ENCODE measurements around the gene MAGI3. TPM values are rescaled to one million over a fixed set of nuclear protein-coding genes. Genes with fewer than 3 reads are reported as not detected.

MAGI3 gene
- total and polyA plus RNA-seq, 2 of the 13 experiments (the other 11 are each of a cell fraction or from before 2014, with no cell fraction given) = 4.0 to 11.8 TPM

DNA sequence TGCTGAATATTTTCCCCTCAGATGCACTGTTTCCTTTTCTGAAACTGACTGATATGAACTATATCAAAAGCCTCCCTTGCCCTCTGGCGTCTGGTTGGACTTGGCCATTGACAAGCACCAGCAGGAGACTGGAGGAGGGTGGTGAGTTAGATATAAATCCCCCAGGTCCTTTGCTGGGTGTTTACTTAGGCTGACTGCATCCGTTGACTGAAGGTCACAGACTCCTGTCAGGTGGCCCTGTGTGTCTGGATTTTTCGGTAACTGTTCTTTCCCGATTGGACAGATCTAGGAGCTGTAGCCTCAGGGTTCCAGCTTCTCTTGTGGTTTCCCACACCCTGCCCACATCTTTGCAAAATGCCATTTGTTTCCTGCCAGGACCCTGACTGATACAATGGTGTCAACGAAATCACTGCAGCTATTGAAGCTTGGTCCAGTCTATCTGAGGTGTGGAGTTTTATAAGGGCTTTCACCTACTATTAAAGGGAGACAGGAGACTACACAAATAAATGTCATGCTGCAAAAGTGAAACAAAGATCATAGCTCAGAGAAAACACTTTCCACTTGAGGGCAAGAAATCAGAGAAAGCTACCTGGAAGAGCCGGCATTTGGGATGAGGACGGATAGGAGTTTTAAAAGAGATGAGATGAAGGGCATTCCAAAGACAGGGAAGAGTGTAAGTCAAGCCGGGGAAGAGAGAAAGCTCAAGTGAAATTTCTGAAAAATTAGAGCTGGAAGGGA is 1.5 kb upstream of the MAGI3 start (continued):
- no peak; the same call in 1 of the 2 replicates for TF ChIP-seq MAZ (IDR thresholded peaks at IDR 0.05; ENCODE audit: borderline replicate concordance, low read depth, low read length)
- no peak for TF ChIP-seq MAZ (CRISPR knock-in tag; IDR thresholded peaks at IDR 0.05; ENCODE audit: low read depth)
- no peak for TF ChIP-seq ZNF7 (CRISPR knock-in tag; IDR thresholded peaks at IDR 0.05)
- TF ChIP-seq TBX2 (CRISPR knock-in tag; IDR thresholded peaks at IDR 0.05; ENCODE audit: borderline replicate concordance) = no peak; the same call in 1 of the 2 replicates
- no peak for TF ChIP-seq IKZF4 (CRISPR knock-in tag; IDR thresholded peaks at IDR 0.05; ENCODE audit: borderline replicate concordance, low read depth, not compliant biosample characterization)
- TF ChIP-seq, protein P1, sequence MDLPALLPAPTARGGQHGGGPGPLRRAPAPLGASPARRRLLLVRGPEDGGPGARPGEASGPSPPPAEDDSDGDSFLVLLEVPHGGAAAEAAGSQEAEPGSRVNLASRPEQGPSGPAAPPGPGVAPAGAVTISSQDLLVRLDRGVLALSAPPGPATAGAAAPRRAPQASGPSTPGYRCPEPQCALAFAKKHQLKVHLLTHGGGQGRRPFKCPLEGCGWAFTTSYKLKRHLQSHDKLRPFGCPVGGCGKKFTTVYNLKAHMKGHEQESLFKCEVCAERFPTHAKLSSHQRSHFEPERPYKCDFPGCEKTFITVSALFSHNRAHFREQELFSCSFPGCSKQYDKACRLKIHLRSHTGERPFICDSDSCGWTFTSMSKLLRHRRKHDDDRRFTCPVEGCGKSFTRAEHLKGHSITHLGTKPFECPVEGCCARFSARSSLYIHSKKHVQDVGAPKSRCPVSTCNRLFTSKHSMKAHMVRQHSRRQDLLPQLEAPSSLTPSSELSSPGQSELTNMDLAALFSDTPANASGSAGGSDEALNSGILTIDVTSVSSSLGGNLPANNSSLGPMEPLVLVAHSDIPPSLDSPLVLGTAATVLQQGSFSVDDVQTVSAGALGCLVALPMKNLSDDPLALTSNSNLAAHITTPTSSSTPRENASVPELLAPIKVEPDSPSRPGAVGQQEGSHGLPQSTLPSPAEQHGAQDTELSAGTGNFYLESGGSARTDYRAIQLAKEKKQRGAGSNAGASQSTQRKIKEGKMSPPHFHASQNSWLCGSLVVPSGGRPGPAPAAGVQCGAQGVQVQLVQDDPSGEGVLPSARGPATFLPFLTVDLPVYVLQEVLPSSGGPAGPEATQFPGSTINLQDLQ (CRISPR knock-in tag; IDR thresholded peaks at IDR 0.05) = no peak
- no peak for TF ChIP-seq CBX2 (IDR thresholded peaks at IDR 0.05; ENCODE audit: low read depth, low read length)
- TF ChIP-seq CBX2 (CRISPR knock-in tag; IDR thresholded peaks at IDR 0.05; ENCODE audit: low read depth) = no peak
- no peak for TF ChIP-seq ZNF652 (CRISPR knock-in tag; IDR thresholded peaks at IDR 0.05; ENCODE audit: borderline replicate concordance, low read depth)
- TF ChIP-seq, protein P2, sequence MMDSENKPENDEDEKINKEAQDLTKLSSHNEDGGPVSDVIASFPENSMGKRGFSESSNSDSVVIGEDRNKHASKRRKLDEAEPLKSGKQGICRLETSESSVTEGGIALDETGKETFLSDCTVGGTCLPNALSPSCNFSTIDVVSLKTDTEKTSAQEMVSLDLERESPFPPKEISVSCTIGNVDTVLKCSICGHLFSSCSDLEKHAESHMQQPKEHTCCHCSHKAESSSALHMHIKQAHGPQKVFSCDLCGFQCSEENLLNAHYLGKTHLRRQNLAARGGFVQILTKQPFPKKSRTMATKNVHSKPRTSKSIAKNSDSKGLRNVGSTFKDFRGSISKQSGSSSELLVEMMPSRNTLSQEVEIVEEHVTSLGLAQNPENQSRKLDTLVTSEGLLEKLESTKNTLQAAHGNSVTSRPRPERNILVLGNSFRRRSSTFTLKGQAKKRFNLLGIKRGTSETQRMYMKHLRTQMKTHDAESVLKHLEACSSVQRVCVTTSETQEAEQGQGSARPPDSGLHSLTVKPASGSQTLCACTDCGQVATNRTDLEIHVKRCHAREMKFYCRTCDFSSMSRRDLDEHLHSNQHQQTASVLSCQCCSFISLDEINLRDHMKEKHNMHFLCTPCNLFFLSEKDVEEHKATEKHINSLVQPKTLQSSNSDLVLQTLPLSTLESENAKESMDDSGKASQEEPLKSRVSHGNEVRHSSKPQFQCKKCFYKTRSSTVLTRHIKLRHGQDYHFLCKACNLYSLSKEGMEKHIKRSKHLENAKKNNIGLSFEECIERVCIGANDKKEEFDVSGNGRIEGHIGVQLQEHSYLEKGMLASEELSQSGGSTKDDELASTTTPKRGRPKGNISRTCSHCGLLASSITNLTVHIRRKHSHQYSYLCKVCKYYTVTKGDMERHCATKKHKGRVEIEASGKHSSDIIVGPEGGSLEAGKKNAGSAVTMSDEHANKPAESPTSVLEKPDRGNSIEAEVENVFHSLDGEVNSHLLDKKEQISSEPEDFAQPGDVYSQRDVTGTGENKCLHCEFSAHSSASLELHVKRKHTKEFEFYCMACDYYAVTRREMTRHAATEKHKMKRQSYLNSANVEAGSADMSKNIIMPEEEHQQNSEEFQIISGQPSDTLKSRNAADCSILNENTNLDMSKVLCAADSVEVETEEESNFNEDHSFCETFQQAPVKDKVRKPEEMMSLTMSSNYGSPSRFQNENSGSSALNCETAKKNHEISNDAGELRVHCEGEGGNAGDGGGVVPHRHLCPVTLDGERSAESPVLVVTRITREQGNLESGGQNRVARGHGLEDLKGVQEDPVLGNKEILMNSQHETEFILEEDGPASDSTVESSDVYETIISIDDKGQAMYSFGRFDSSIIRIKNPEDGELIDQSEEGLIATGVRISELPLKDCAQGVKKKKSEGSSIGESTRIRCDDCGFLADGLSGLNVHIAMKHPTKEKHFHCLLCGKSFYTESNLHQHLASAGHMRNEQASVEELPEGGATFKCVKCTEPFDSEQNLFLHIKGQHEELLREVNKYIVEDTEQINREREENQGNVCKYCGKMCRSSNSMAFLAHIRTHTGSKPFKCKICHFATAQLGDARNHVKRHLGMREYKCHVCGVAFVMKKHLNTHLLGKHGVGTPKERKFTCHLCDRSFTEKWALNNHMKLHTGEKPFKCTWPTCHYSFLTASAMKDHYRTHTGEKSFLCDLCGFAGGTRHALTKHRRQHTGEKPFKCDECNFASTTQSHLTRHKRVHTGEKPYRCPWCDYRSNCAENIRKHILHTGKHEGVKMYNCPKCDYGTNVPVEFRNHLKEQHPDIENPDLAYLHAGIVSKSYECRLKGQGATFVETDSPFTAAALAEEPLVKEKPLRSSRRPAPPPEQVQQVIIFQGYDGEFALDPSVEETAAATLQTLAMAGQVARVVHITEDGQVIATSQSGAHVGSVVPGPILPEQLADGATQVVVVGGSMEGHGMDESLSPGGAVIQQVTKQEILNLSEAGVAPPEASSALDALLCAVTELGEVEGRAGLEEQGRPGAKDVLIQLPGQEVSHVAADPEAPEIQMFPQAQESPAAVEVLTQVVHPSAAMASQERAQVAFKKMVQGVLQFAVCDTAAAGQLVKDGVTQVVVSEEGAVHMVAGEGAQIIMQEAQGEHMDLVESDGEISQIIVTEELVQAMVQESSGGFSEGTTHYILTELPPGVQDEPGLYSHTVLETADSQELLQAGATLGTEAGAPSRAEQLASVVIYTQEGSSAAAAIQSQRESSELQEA (CRISPR knock-in tag; IDR thresholded peaks at IDR 0.05; ENCODE audit: not compliant biosample characterization) = no peak
- 0 out of 2 replicates have a peak, but pooled peaks have one; percentile 39 for TF ChIP-seq NR2F6 (IDR thresholded peaks at IDR 0.05)
- TF ChIP-seq NR2F6 (CRISPR knock-in tag; IDR thresholded peaks at IDR 0.05) = peak; percentile 48; the same call in 1 of the 2 replicates
- no peak for TF ChIP-seq HNRNPL (IDR thresholded peaks at IDR 0.05; ENCODE audit: low read depth, low read length)
- no peak for TF ChIP-seq NFRKB (IDR thresholded peaks at IDR 0.05)
- no peak for TF ChIP-seq IRX3 (CRISPR knock-in tag; IDR thresholded peaks at IDR 0.05; ENCODE audit: borderline replicate concordance, low read depth)
- TF ChIP-seq MATR3 (CRISPR knock-in tag; IDR thresholded peaks at IDR 0.05) = no peak
- TF ChIP-seq REPIN1 (CRISPR knock-in tag; IDR thresholded peaks at IDR 0.05; ENCODE audit: borderline replicate concordance, low read depth) = peak; percentile 23; the same call in 1 of the 2 replicates
- TF ChIP-seq ZNF556 (CRISPR knock-in tag; IDR thresholded peaks at IDR 0.05; ENCODE audit: borderline replicate concordance) = 0 out of 2 replicates have a peak, but pooled peaks have one; percentile 35
- no peak; the same call in 1 of the 2 replicates for TF ChIP-seq SOX5 (CRISPR knock-in tag; IDR thresholded peaks at IDR 0.05; ENCODE audit: borderline replicate concordance)
- TF ChIP-seq ZNF253 (CRISPR knock-in tag; IDR thresholded peaks at IDR 0.05; ENCODE audit: borderline replicate concordance) = no peak
